ENCODE data around the gene RPS6KA2. TPM values are rescaled to one million over a fixed set of nuclear protein-coding genes. Genes with fewer than 3 reads are reported as not detected.

The RPS6KA2 gene
- total RNA-seq, 4 donors from 2014 or later, result 64.9 to 101 (median 81.6) TPM

GRCh38 chr6:166632731-166633130 is 5.7 kb upstream of the RPS6KA2 start:
- no peaks in the 10 kb centered on the region for H3K36me3 ChIP-seq
- H3K27me3 ChIP-seq, result no peaks in the 10 kb centered on the region
- no peak overlapping the region for H3K27ac ChIP-seq
- DNase-seq, result no peak
- peaks cover 7 to 19% of the 10 kb centered on the region in 2 donors for H3K4me1 ChIP-seq
- intact Hi-C loops (cut with DNase I), result no loop called here
- H3K4me3 ChIP-seq (replicated peaks in 1 of 3), result no peak overlapping the region
- TF ChIP-seq CTCF (IDR thresholded peaks at IDR 0.05) (no peak), POLR2A (IDR thresholded peaks at IDR 0.05) (no peak)
- H3K9me3 ChIP-seq, result no peaks in the 10 kb centered on the region
- 95 to 96% methylated on average over 11 of the region's 11 CpGs for WGBS, 2 donors

GRCh38 chr6:166630462-166630861 is 3.4 kb upstream of the RPS6KA2 start:
- 65 to 73% methylated on average over 6 of the region's 6 CpGs for WGBS, 2 donors
- Histone ChIP-seq H3K36me3 (no peaks in the 10 kb centered on the region), H3K4me3 (replicated peaks in 1 of 3) (no peak overlapping the region), H3K4me1 (peaks cover 13 to 14% of the 10 kb centered on the region in 2 donors), H3K9me3 (no peaks in the 10 kb centered on the region), H3K27ac (no peak overlapping the region), H3K27me3 (no peaks in the 10 kb centered on the region)
- TF ChIP-seq CTCF (IDR thresholded peaks at IDR 0.05) (no peak), POLR2A (IDR thresholded peaks at IDR 0.05) (no peak)
- intact Hi-C loops (cut with DNase I), result no loop called here
- DNase-seq, result no peak

- H3K36me3 ChIP-seq, result no peaks in the 10 kb centered on the region
- H3K27ac ChIP-seq, result no peak overlapping the region
- H3K4me3 ChIP-seq (replicated peaks in 1 of 3), result no peak overlapping the region
- DNase-seq, result no peak
- H3K9me3 ChIP-seq, result no peaks in the 10 kb centered on the region
- peaks cover 20 to 22% of the 10 kb centered on the region in 2 donors for H3K4me1 ChIP-seq
- no peak for TF ChIP-seq CTCF (IDR thresholded peaks at IDR 0.05)
- no peak for TF ChIP-seq POLR2A (IDR thresholded peaks at IDR 0.05)
- intact Hi-C loops (cut with DNase I), result no loop called here
- WGBS, 2 donors, result 86 to 90% methylated on average over 5 of the region's 5 CpGs
- H3K27me3 ChIP-seq, result no peaks in the 10 kb centered on the region
Measured at GRCh38 chr6:166629628-166630027, 2.6 kb upstream of the RPS6KA2 start.

DNA sequence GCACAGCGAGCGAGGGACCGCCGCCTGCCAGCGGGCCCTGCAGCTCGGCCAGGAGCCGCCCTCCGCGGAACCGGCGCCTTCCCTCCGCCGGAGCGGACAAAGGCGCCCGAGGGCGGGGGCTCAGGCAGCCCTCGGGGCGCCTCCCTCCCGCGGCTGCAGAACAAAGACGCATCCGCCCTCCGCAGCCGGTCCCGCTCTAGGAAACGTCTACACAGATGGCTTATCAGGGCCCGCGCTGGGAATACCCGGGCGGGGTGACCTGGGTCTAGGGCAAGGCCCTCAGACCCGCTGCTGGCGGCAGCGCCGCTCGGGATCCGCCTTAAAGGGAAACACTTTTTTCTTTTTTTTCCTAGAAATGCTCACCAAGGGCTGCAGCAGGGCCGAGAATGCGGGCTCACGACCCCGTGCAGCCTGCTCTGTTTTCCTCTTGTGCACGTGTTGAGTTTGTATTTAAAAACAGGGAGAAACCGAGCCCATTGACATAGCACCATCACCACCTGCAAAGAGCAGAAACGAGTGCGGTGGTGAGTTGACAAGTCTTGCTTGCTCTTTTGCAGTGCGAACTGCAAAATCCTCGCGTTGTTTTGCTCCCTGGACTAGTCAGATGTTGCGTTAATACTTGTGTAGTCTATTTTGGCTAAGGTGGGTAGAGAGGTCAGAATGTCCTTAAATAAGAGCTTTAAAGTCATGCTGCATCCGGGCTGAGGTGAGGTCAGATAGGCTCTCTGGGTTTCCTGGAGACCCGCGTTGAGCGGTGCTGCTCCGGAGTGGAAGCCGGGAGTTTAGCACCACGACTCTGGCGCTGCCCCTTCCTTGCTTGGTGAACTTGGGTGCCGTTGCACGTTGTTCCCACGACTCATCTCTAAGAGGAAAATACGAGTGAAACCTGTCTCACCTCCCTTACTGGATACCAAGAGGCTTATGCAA is 1.1 kb upstream of the RPS6KA2 start:
- Histone ChIP-seq H3K4me3 (replicated peaks in 1 of 3) (peak overlapping the region in 2 of 3 donors; percentile 47 to 50), H3K9me3 (no peaks in the 10 kb centered on the region), H3K27me3 (no peaks in the 10 kb centered on the region), H3K4me1 (peaks cover 32 to 36% of the 10 kb centered on the region in 2 donors), H3K36me3 (no peaks in the 10 kb centered on the region), H3K27ac (peak overlapping the region; percentile 67 to 95 (median 80))
- peak in 1 of 6 experiments; percentile 7 for TF ChIP-seq CTCF (IDR thresholded peaks at IDR 0.05)
- no peak for TF ChIP-seq POLR2A (IDR thresholded peaks at IDR 0.05)
- peak; percentile 64 to 65 for DNase-seq
- intact Hi-C loops (cut with DNase I), result no loop called here
- WGBS, 2 donors, result 0 to 1% methylated on average over 38 to 58 of the region's 61 CpGs
